ENCODE measurements around the gene TUBGCP3.

The TUBGCP3 gene

GRCh38 chr13:112532837-112533745 lies 54.9 kb downstream of the TUBGCP3 start:
- Histone ChIP-seq H3K27me3 (ENCODE audit: low read length) (no peaks in the 10 kb centered on the region), H3K9me3 (ENCODE audit: insufficient read depth, low read length) (no peaks in the 10 kb centered on the region), H3K27ac (ENCODE audit: low read depth, low read length) (no peak overlapping the region), H4K20me1 (ENCODE audit: low read depth, low read length) (no peaks in the 10 kb centered on the region), H3K4me2 (ENCODE audit: low read depth, low read length, poor library complexity, severe bottlenecking) (no peak overlapping the region), H3K4me3 (ENCODE audit: insufficient read depth, low read length, poor library complexity, severe bottlenecking) (no peak overlapping the region), H3K9ac (ENCODE audit: low read length) (no peak overlapping the region), H3K9me2 (replicated peaks; ENCODE audit: insufficient read depth, low read length) (no peaks in the 10 kb centered on the region), H3K36me3 (ENCODE audit: low read length) (0 out of 2 replicates have a peak, but pooled peaks cover 4% of the 10 kb centered on the region), H2AFZ (ENCODE audit: low read depth, low read length, severe bottlenecking) (no peak overlapping the region), H3K79me2 (ENCODE audit: insufficient read depth, low read length) (no peaks in the 10 kb centered on the region; the same call in 1 of the 2 replicates), H3F3A (ENCODE audit: insufficient read depth) (no peaks in the 10 kb centered on the region)
- TF ChIP-seq EZH2phosphoT487 (conservative IDR thresholded peaks at IDR 0.05; ENCODE audit: low read length) (no peak), CTCF (IDR thresholded peaks at IDR 0.05; ENCODE audit: insufficient read depth, low read length, poor library complexity, severe bottlenecking) (no peak)

GRCh38 chr13:112531263-112531794 lies 56.6 kb downstream of the TUBGCP3 start:
- no peaks in the 10 kb centered on the region; the same call in 1 of the 2 replicates for H4K20me1 ChIP-seq (ENCODE audit: low read depth, low read length)
- H3K79me2 ChIP-seq (ENCODE audit: insufficient read depth, low read length): no peaks in the 10 kb centered on the region; the same call in 1 of the 2 replicates
- no peaks in the 10 kb centered on the region for H3K27me3 ChIP-seq (ENCODE audit: low read length)
- H3K36me3 ChIP-seq (ENCODE audit: low read length): 0 out of 2 replicates have a peak, but pooled peaks cover 8% of the 10 kb centered on the region
- TF ChIP-seq EZH2phosphoT487 (conservative IDR thresholded peaks at IDR 0.05; ENCODE audit: low read length): no peak
- TF ChIP-seq CTCF (IDR thresholded peaks at IDR 0.05; ENCODE audit: insufficient read depth, low read length, poor library complexity, severe bottlenecking): no peak
- H3K9ac ChIP-seq (ENCODE audit: low read length): no peak overlapping the region
- H3F3A ChIP-seq (ENCODE audit: insufficient read depth): no peaks in the 10 kb centered on the region
- no peak overlapping the region for H2AFZ ChIP-seq (ENCODE audit: low read depth, low read length, severe bottlenecking)
- H3K9me3 ChIP-seq (ENCODE audit: insufficient read depth, low read length): no peaks in the 10 kb centered on the region
- no peaks in the 10 kb centered on the region for H3K9me2 ChIP-seq (replicated peaks; ENCODE audit: insufficient read depth, low read length)
- H3K27ac ChIP-seq (ENCODE audit: low read depth, low read length): no peak overlapping the region
- no peak overlapping the region for H3K4me3 ChIP-seq (ENCODE audit: insufficient read depth, low read length, poor library complexity, severe bottlenecking)
- no peak overlapping the region for H3K4me2 ChIP-seq (ENCODE audit: low read depth, low read length, poor library complexity, severe bottlenecking)

- Histone ChIP-seq H3F3A (ENCODE audit: insufficient read depth) (no peaks in the 10 kb centered on the region), H3K27me3 (ENCODE audit: low read length) (no peaks in the 10 kb centered on the region), H3K27ac (ENCODE audit: low read depth, low read length) (no peak overlapping the region), H3K79me2 (ENCODE audit: insufficient read depth, low read length) (no peaks in the 10 kb centered on the region; the same call in 1 of the 2 replicates), H3K36me3 (ENCODE audit: low read length) (0 out of 2 replicates have a peak, but pooled peaks cover 5% of the 10 kb centered on the region), H3K9ac (ENCODE audit: low read length) (no peak overlapping the region), H3K9me3 (ENCODE audit: insufficient read depth, low read length) (no peaks in the 10 kb centered on the region), H3K4me2 (ENCODE audit: low read depth, low read length, poor library complexity, severe bottlenecking) (no peak overlapping the region), H3K9me2 (replicated peaks; ENCODE audit: insufficient read depth, low read length) (no peaks in the 10 kb centered on the region), H2AFZ (ENCODE audit: low read depth, low read length, severe bottlenecking) (no peak overlapping the region), H3K4me3 (ENCODE audit: insufficient read depth, low read length, poor library complexity, severe bottlenecking) (no peak overlapping the region), H4K20me1 (ENCODE audit: low read depth, low read length) (no peaks in the 10 kb centered on the region; the same call in 1 of the 2 replicates)
- TF ChIP-seq CTCF (IDR thresholded peaks at IDR 0.05; ENCODE audit: insufficient read depth, low read length, poor library complexity, severe bottlenecking) (no peak), EZH2phosphoT487 (conservative IDR thresholded peaks at IDR 0.05; ENCODE audit: low read length) (no peak)
These were observed 57.1 kb downstream of the TUBGCP3 start for GRCh38 chr13:112530861-112531260.

Data from SU-DHL-6 (cell line).